ENCODE measurements around the gene SYNDIG1L.

The SYNDIG1L gene

DNA sequence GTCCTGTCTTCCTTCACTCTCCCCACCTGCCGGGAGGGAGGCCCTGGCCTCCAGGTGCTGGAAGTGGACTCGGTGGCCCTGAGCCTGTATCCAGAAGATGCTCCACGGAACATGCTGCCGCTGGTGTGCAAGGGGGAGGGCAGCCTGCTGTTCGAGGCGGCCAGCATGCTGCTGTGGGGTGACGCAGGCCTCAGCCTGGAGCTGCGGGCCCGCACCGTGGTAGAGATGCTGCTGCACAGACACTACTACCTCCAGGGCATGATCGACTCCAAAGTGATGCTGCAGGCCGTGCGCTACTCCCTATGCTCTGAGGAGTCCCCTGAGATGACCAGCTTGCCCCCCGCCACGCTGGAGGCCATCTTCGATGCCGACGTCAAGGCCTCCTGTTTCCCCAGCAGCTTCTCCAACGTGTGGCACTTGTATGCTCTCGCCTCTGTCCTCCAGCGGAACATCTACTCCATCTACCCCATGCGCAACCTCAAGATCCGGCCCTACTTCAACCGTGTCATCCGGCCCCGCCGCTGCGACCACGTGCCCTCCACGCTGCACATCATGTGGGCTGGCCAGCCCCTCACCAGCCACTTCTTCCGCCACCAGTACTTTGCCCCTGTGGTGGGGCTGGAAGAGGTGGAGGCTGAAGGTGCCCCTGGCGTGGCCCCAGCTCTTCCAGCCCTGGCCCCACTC lies 69.0 kb downstream of the SYNDIG1L start:
- no peak for DNase-seq

Measured in inflammatory macrophage treated with lipopolysaccharide for 1 hour (primary cell).